GM18499 (cell line): ENCODE data around the gene CX3CR1.
"Not testable (repeated sequence)": the region's sequence is repeated elsewhere in the genome, so short reads cannot be mapped to it uniquely, and the experiment has no call there.

Source experiments
- ATAC-seq: cut with Tn5 transposase; IDR thresholded peaks from one replicate; pipeline ENCODE4 v1.9.1; 2021; ENCODE audit warnings: moderate number of reproducible peaks; ENCODE audit not compliant: insufficient read depth, unreplicated experiment

CX3CR1 gene

GRCh38 chr3:39228496-39228895 is 51.3 kb downstream of the CX3CR1 start:
- no peak for ATAC-seq

- not testable (repeated sequence) for ATAC-seq
Measured at GRCh38 chr3:39227596-39227995, 52.2 kb downstream of the CX3CR1 start.

- ATAC-seq = no peak
Measured at GRCh38 chr3:39226106-39226741, 53.6 kb downstream of the CX3CR1 start.

GRCh38 chr3:39224288-39224687 is 55.5 kb downstream of the CX3CR1 start:
- no peak for ATAC-seq

GRCh38 chr3:39222939-39223338 is 56.9 kb downstream of the CX3CR1 start:
- no peak for ATAC-seq

GRCh38 chr3:39222462-39222861 is 57.4 kb downstream of the CX3CR1 start:
- ATAC-seq = no peak

- ATAC-seq = no peak
Measured at GRCh38 chr3:39221141-39221530, 58.7 kb downstream of the CX3CR1 start.

GRCh38 chr3:39220407-39221140 is 59.3 kb downstream of the CX3CR1 start:
- ATAC-seq = no peak

- ATAC-seq = no peak
Measured at GRCh38 chr3:39219702-39220101, 60.1 kb downstream of the CX3CR1 start.

- ATAC-seq = peak; percentile 92
Measured at GRCh38 chr3:39216176-39216790, 63.6 kb downstream of the CX3CR1 start.

GRCh38 chr3:39213613-39214012 is 66.2 kb downstream of the CX3CR1 start:
- no peak for ATAC-seq
